Mucosa of descending colon (tissue), 3 donors: ENCODE measurements around the gene ZNF385D. TPM values are rescaled to one million over a fixed set of nuclear protein-coding genes. Genes with fewer than 3 reads are reported as not detected.
"Not testable (repeated sequence)": the region's sequence is repeated elsewhere in the genome, so short reads cannot be mapped to it uniquely, and the experiment has no call there.

Experiments used
- ATAC-seq: fragments of 200-7000 bp; cut with Tn5 transposase; one replicate; pipeline ENCODE4 v1.9.1; 2020; ENCODE audit warnings: mild to moderate bottlenecking, moderate library complexity
- DNase-seq, 3 donors: peaks; one replicate each; pipeline ENCODE4 v3.0.0-alpha.2; 2020
- H3K36me3 ChIP-seq: fragments of 200-600 bp; one replicate; pipeline ENCODE4 v1.8.0; 2021; ENCODE audit warnings: low read depth, mild to moderate bottlenecking
- H3K4me1 ChIP-seq: fragments of 200-600 bp; one replicate; pipeline ENCODE4 v1.8.0; 2021; ENCODE audit warnings: low read depth, mild to moderate bottlenecking
- H3K4me3 ChIP-seq: fragments of 200-600 bp; one replicate; pipeline ENCODE4 v1.8.0; 2021; ENCODE audit warnings: mild to moderate bottlenecking
- H3K9me3 ChIP-seq: fragments of 200-600 bp; one replicate; pipeline ENCODE4 v1.8.0; 2021; ENCODE audit warnings: mild to moderate bottlenecking
- CTCF ChIP-seq: fragments of 200-600 bp; IDR thresholded peaks from one replicate; pipeline ENCODE4 v1.8.0; 2022; ENCODE audit warnings: antibody characterized with exemption, mild to moderate bottlenecking
- intact Hi-C, 2 donors: fragments of 100-400 bp; cut with DNase I in 1 of 2; cut with micrococcal nuclease in 1 of 2; formaldehyde crosslinking; loops; one replicate each; pipeline versions ENCODE4 v1.11.0 to v1.11.1; 2022; cut with DNase I, micrococcal nuclease
- total RNA-seq, 3 donors: library from RNA; stranded (reverse); fragmentation: NEBNext Ultra II Directional in 2 of 3; extraction: Animal tissue kit (Norgen Biotek cat#: 25700) in 2 of 3; gene quantifications; one replicate each; pipeline versions ENCODE4 v1.2.1 to v1.2.4, GENCODE V29; 2021 to 2023
- donor health status: DM: no; HTN: no; CAD: no; lungs with moderate emphysema.
- donor health status: DM: no; HTN: no; CAD: no.
- donor health status: DM: no; HTN: yes; CAD: no.

Gene ZNF385D
- total RNA-seq, 3 donors from 2014 or later, result 1.9 to 3.1 (median 2.8) TPM

DNA sequence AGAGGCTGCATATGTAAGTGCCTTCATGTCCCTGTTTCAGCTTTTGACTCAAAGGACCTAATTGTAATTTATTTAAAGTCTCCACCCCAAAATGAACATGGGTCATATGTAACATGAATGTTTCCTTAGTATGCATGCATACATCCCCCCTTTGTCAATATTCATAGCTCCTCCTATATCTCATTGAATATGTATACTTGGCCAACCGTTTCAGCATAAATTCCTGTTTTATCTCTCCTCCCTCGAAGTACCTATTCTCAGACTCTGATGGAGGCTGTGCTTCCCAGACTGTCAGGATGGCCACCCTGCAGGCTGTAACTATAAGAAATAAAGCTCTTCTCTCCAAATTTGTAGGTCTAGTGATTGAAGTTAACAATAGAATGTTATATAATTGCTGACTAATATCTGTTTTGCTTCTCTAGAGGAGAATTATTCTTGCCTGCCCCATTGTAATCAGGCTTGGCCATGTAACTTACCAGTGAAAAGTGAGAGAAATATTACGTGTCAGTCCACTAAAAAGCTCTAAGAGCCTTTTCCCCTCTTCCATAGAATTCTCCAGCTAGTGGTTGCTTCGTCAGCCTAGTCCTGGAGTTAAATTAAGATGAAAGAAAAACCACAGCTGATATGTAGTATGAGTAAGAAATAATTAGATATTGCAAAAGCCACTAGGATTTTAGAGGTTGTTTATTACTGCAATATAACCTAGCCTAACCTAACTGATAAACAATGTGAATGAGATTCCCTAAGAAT is 245.1 kb downstream of the ZNF385D start:
- Histone ChIP-seq H3K4me3 (no peak overlapping the region), H3K36me3 (no peaks in the 10 kb centered on the region), H3K4me1 (no peaks in the 10 kb centered on the region), H3K9me3 (no peaks in the 10 kb centered on the region)
- intact Hi-C loops, result no loop called here
- no peak for TF ChIP-seq CTCF
- ATAC-seq (no peak), DNase-seq (no peak)

DNA sequence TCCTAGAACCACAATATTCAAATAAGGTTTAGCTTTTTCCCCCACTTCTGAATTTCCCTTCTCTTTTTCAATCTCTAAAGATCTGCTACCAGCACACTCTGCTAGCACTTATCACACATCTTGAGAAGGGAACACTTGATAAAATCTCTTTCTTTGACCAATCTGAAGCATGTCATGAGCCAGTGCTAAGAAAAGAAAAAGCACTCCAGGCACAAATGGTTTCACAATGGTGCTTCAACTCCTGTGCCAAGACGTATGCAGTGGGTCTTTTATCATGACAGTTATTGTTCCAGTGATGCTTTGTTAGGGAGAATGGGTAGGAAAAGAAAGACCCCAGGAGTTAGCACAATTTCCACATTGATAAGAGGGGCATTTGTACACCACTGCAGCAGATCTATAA is 248.4 kb downstream of the ZNF385D start:
- Histone ChIP-seq H3K4me3 (no peak overlapping the region), H3K9me3 (no peaks in the 10 kb centered on the region), H3K36me3 (no peaks in the 10 kb centered on the region), H3K4me1 (no peaks in the 10 kb centered on the region)
- no peak for TF ChIP-seq CTCF
- intact Hi-C loops, result no loop called here
- DNase-seq, result no peak
- no peak for ATAC-seq

DNA sequence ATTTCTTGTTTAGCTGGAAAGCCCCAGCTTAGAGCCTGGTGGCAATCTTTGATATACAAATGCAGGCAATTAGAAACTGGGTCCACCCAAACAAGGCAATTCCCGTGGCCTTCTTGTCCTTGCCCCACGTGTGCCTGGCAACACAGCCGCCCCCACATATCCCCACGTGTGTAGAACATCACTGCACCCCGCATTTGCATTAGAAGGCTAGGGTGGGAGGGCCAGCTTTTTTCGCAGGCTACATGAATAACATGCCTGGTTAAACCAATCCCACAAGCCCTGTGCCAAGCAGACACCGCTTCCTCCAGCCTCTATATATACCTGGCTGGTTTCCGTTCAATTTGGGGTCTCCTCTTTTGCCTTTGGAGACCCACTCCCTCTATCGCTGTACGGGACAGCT is 250.2 kb downstream of the ZNF385D start:
- intact Hi-C loops, result no loop called here
- H3K4me3 ChIP-seq, result no peak overlapping the region
- no peak for ATAC-seq
- no peak for DNase-seq
- no peak for TF ChIP-seq CTCF
- H3K9me3 ChIP-seq, result no peaks in the 10 kb centered on the region
- H3K4me1 ChIP-seq, result no peaks in the 10 kb centered on the region
- H3K36me3 ChIP-seq, result no peaks in the 10 kb centered on the region

DNA sequence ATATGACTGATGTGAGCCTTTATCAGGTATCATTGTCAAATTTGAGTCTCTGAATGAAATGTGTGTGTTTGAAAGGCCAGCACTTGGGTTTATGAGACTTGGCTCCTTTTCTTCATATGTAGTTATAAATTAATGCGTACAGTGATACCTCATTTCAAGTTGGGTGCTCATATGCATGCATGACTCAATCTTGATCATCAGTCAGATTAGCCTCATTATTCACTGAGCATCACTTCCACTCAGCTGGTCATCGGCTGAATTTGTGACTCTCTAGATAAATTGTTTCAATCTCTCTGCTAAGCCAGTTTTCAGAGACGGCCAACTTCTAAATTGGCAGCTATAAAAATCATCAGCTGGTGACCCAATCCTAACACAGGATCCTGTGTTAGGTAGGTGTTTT is 260.3 kb downstream of the ZNF385D start:
- intact Hi-C loops, H3K36me3 ChIP-seq, H3K9me3 ChIP-seq, ATAC-seq, H3K4me1 ChIP-seq, H3K4me3 ChIP-seq, DNase-seq: not testable (repeated sequence)

- no peaks in the 10 kb centered on the region for H3K36me3 ChIP-seq
- no peak for ATAC-seq
- H3K9me3 ChIP-seq, result peaks cover 6% of the 10 kb centered on the region
- intact Hi-C loops, result no loop called here
- no peak for TF ChIP-seq CTCF
- H3K4me1 ChIP-seq, result no peaks in the 10 kb centered on the region
- H3K4me3 ChIP-seq, result no peak overlapping the region
- DNase-seq, result no peak
These were observed 263.5 kb downstream of the ZNF385D start for GRCh38 chr3:21487520-21487919.

DNA sequence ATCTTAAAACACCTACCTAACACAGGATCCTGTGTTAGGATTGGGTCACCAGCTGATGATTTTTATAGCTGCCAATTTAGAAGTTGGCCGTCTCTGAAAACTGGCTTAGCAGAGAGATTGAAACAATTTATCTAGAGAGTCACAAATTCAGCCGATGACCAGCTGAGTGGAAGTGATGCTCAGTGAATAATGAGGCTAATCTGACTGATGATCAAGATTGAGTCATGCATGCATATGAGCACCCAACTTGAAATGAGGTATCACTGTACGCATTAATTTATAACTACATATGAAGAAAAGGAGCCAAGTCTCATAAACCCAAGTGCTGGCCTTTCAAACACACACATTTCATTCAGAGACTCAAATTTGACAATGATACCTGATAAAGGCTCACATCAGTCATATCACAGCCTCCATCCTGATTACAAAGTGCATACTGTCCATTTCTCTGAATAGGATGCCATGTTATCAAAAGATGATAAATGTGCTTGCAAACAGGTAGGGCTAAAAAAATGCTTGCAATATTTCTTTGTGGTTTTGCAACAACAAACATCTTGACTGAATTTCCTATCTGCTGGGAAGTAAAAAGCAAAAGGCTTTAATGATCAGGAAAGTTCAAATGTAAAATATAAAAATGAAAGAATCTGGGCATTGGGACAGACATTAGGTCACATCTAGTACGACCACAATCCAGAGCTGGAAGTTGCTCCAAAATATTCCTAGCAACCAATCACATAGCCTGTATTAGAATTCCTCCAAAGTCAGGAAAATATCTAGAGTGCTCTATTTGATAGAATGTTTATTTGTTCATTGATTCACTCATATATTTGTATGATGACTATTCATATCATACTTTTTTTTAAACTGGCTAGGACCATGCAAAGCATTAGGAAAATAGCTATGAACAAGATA is 264.7 kb downstream of the ZNF385D start:
- DNase-seq, intact Hi-C loops, H3K4me3 ChIP-seq, H3K36me3 ChIP-seq, H3K9me3 ChIP-seq, ATAC-seq, H3K4me1 ChIP-seq: not testable (repeated sequence)
